WTC11 (cell line): ENCODE results near the gene METTL23.

Experiments
- ELF4 ChIP-seq: sonication (generic); formaldehyde crosslinking; IDR thresholded peaks from 2 replicates; pipeline ENCODE4 v1.8.1; 2022; ENCODE audit warnings: low read depth, mild to moderate bottlenecking, moderate library complexity, missing genetic modification reagents
- IRF2 ChIP-seq: sonication (generic); formaldehyde crosslinking; IDR thresholded peaks from 2 replicates; pipeline ENCODE4 v1.8.0; 2022; ENCODE audit warnings: low read depth, missing genetic modification reagents, borderline replicate concordance
- NR3C1 ChIP-seq: sonication (generic); formaldehyde crosslinking; conservative IDR thresholded peaks from 2 replicates; pipeline ENCODE4 v1.8.1; 2023; ENCODE audit warnings: low read depth, mild to moderate bottlenecking, missing genetic modification reagents
- SP1 ChIP-seq: sonication (generic); formaldehyde crosslinking; conservative IDR thresholded peaks from 2 replicates; pipeline ENCODE4 v1.8.1; 2022; ENCODE audit warnings: missing genetic modification reagents
- ZBTB21 ChIP-seq: sonication (generic); formaldehyde crosslinking; IDR thresholded peaks from 2 replicates; pipeline ENCODE4 v1.8.1; 2023; ENCODE audit warnings: mild to moderate bottlenecking, missing genetic modification reagents, borderline replicate concordance
- TF ChIP-seq, protein P1 (sequence below): fragments of 200-600 bp; IDR thresholded peaks from 2 replicates; pipeline ENCODE4 v1.8.0; 2022; ENCODE audit warnings: antibody characterized with exemption
- TF ChIP-seq, protein P2 (sequence below): sonication (generic); formaldehyde crosslinking; IDR thresholded peaks from 2 replicates; pipeline ENCODE4 v1.8.1; 2023; ENCODE audit warnings: mild to moderate bottlenecking, missing genetic modification reagents, moderate library complexity
- TF ChIP-seq, protein P3 (sequence below): fragments of 250-450 bp; sonication (Bioruptor Pico); IDR thresholded peaks from 2 replicates; pipeline ENCODE4 v1.9.0; 2021; ENCODE audit warnings: moderate library complexity, mild to moderate bottlenecking, inconsistent platforms, borderline replicate concordance

DNA sequence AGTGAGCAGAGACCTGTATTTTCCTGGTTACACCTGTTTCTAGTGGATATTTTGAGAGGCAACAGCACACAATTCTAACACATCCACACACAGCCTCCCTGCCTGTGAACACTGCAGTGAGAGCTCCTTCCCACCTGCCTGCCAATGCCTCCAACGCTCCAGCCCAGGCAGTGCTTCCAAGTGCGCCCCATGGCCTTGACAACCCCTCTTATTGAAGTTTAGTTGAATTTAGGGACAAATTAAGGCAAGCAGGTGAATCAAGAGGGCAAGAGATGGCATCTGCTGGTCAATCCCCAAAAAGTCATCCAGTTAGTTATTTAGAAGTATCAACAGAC is 11.2 kb upstream of the METTL23 start:
- TF ChIP-seq NR3C1 (no peak), IRF2 (CRISPR knock-in tag) (no peak), ELF4 (CRISPR knock-in tag) (no peak), ZBTB21 (CRISPR knock-in tag) (no peak), SP1 (CRISPR knock-in tag) (no peak)
- TF ChIP-seq, protein P1, sequence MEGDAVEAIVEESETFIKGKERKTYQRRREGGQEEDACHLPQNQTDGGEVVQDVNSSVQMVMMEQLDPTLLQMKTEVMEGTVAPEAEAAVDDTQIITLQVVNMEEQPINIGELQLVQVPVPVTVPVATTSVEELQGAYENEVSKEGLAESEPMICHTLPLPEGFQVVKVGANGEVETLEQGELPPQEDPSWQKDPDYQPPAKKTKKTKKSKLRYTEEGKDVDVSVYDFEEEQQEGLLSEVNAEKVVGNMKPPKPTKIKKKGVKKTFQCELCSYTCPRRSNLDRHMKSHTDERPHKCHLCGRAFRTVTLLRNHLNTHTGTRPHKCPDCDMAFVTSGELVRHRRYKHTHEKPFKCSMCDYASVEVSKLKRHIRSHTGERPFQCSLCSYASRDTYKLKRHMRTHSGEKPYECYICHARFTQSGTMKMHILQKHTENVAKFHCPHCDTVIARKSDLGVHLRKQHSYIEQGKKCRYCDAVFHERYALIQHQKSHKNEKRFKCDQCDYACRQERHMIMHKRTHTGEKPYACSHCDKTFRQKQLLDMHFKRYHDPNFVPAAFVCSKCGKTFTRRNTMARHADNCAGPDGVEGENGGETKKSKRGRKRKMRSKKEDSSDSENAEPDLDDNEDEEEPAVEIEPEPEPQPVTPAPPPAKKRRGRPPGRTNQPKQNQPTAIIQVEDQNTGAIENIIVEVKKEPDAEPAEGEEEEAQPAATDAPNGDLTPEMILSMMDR = no peak
- TF ChIP-seq, protein P2, sequence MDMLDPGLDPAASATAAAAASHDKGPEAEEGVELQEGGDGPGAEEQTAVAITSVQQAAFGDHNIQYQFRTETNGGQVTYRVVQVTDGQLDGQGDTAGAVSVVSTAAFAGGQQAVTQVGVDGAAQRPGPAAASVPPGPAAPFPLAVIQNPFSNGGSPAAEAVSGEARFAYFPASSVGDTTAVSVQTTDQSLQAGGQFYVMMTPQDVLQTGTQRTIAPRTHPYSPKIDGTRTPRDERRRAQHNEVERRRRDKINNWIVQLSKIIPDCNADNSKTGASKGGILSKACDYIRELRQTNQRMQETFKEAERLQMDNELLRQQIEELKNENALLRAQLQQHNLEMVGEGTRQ (CRISPR knock-in tag) = no peak
- TF ChIP-seq, protein P3, sequence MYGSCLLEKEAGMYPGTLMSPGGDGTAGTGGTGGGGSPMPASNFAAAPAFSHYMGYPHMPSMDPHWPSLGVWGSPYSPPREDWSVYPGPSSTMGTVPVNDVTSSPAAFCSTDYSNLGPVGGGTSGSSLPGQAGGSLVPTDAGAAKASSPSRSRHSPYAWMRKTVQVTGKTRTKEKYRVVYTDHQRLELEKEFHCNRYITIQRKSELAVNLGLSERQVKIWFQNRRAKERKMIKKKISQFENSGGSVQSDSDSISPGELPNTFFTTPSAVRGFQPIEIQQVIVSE (CRISPR knock-in tag) = no peak
